HG02840 (cell line): ENCODE measurements around the gene BCAS3.

Experiments used
- ATAC-seq: cut with Tn5 transposase; IDR thresholded peaks from one replicate; pipeline ENCODE4 v1.9.1; 2021; ENCODE audit warnings: mild to moderate bottlenecking, moderate library complexity, moderate number of reproducible peaks; ENCODE audit not compliant: unreplicated experiment, low FRiP score

Gene BCAS3

DNA sequence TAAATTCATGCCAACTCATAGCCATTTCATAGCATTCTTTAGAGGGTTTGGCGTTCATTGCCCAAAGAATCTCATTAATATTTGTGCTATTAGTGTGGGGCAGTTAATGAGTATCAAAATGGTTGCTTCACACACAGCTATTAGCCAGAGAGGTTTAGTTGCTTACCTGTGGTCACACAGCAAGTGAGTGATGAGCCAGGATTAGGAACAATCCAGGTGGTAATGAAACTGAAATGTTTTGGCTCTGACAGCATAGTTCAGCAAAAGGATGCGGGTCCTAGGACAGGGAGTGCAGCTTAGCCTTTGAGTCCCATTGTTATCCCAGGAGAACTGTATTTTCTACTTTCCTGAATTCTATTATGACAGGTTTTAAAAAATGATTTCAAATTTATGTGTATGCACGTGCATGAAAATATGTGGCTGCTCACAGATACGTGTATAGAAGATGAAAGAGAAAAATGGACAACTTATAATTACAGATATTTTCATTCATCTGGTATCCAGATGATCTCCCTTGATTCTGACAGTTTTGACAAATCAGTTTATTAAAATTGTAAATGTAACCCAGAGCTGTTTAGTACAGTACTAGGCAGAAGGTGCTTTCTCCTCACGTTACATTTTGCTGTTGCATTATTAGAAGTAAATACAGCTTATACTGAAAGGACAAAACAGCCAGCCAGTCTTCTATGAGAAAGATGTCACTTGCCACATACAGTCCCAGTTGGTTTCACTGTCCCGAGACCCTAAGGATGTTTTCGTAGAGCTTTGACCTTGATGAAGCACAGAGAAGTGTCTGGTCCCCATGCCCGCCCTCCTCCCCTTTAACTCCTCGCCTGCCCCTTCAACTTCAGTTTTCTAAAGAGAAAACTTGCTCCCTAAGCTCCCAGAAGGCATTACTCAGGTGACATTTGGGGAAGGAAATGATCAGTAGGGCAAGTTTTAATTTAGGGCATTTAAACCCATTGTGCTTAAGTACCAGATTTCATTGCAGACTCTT is 622.2 kb downstream of the BCAS3 start:
- ATAC-seq, result no peak

DNA sequence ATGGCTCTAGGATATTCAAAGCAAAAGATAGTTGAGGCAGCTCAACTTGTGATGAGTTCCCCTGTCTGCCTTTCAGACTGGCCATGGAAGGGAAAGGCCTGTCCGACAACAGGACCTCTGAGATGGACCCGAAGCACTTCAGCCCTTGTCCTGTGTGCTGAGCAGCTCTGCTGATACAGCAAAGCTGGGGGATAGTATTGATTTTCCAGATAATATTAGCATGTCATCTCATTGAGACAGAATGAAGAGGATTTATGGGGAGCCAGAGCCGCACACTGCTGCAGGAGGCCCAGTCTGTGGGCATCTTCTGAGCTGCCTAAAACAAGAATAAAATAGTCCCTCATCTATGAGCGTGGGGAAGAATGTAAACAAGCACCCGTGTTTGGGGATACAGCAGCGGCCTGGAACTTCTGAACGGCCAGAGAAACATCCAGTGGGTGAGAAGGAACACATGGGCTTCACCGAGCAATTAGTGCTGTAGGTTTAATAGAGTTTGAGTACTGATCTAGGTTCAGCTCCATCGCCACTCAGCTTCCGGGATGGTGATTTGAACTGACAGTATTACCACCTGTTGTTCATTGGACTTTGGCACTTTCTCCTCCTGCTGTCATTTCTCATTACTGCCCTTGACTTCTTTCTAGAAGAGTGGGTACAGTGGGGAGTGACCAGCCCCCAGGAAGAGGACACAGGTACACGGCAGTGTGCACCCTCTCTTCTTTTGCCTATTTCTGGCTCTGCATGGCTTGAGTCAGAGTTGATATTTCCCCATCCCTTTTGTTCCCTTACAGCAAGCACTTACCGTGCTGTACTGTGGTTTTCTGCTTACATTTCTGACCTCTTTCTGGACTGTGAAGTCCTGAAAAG is 625.5 kb downstream of the BCAS3 start:
- ATAC-seq, result no peak

DNA sequence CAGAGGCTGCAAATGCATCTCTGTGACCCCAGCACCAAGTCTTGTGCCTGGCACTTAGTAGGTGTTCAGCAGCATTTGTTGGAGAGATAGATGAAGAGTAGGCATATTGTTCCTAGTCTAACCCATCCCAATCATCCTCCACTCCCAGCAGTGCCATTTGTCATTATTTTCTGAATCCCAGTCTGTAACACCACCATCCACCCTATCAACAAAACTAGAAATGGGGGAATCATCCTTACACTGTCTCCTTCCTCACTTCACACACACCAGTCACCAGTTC is 626.1 kb downstream of the BCAS3 start:
- ATAC-seq, result no peak

DNA sequence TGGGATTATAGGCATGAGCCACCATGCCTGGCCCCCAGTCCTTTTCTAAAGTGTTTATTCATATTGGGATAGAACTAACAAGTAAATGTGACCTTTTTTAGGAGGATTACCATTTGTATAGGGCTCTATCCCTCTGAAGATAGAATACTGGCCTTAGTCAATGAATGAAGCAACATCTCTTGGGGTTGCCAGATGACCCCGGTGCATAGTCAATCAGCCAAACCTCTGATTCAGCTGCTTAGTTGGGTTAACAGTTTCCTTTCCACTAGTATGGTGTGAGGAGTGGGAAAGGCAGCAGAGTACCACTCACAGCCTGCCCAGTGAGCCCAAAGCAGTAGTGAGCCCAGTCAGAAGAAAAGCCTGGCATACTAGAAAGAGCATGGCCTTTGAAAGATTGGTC is 627.4 kb downstream of the BCAS3 start:
- no peak for ATAC-seq

DNA sequence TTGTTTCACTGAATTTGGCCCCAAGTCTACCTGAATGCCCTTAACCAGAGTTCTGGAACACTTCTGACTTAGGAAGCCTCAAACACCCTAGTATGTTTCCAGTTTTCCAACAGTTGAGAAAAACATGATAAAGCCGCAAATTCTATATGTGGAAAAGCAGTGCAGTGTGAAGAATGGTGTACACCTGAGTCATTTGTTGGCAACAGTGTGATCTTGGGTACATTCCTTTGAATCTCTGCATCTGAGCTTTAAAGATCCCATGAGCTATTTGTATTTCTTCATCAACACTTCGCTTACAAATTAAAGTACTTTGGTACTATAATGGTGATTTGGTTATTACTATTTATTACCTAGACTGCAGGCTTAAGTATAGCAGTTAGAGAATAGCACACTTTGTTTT is 628.4 kb downstream of the BCAS3 start:
- ATAC-seq, result no peak

DNA sequence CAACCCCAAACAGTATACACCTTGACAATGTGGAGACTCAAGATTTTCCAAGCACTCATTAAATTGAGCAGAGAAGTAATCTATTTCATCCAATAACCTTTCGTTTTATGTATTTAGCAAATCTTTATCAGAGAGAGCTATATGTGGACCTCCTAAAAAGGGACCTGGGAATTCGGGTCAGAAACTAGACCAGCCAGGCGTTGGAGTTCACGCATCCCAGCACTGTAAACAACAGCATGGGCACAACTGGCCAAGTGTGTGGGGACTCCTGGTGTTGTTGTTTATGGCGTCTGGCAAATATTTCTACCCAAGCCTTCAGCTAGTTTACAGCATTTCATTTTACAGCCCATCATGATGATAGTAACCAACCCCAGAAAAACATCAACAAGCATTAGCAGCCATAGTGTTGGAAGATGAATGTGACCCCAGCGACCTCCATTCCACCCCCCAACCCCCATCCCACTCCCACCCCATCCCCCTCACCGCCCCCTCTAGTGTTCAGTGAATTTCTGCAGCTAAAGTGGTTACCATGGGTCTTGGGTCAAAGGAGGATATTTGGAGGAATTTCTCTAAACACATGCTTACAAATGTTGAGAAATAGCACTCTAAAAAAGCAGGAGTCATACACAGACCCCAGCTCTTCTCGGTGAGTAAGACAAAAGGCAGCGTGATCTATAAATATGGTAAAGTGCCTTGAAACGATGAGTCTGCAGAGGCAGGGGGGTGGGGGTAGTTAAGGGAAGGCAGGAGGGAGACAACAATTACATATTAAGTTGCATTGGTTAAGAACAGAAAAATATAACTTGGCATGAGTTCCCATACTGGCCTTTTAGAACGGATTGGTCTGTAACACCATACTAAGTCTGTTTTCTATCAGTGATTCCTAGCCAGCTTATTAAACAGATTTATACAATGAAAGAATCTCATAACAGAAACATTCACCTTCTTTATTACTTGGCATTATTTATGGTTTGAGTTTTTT is 630.5 kb downstream of the BCAS3 start:
- ATAC-seq, result no peak

DNA sequence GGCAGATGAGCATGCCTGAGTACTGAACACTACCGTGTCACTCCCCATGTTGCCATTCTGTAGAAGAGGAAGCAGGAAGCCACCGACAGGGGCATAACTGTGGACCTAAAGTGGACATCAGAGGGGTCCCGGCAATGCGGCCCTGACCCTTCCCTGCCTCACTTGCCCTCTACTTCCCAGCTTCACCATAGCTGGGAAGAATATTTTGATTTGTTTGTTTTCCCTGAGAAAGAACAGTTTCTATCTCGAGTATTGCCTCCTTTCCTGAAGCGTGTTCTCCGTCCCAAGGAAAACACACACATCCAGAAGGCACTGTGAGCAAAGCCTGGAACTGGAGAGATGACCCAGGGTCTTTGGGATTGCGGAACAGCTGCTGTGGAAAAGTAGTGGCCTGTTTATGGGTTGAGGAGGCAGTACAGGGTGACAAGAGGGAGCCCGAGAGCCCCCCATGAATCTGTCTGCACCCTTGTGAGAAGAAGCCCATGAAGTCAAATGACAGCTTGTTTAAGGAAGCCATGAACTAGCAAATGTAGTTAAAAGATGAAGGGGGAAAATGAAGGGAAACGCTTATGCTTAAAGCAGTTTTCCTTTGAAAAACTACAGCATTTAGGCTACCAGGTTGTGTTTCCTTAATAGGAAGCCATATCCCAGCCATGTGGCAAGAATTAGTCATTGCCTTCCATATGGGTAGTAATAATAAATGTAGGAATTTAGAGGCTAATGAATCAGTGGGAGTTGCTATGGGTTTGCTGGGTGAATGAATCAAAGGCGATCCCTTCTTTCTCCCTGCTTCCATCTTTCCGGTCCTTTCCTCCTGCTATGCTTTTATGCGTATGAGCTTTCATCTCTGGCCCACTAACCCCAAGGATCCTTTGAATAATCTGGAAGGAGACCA is 632.0 kb downstream of the BCAS3 start:
- ATAC-seq, result no peak

DNA sequence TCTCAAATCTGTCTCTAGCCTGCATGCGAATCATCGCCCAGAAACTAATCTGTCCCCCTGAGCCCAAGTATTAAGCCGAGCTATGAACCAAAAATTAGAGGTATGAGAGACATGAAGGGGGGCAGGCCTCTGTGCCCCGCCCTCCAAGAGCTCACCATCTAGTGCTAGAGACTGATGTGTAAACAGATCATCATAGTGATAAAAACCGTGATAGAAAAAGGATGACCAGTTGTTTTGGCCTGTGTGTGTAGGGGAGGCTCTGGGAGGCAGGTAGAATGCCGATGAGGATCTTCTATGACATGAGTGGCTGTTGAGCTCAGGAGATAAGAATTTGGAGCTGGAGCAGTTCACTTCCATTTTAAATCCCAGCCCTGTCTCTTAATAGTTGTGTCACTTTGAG is 632.9 kb downstream of the BCAS3 start:
- ATAC-seq, result no peak

DNA sequence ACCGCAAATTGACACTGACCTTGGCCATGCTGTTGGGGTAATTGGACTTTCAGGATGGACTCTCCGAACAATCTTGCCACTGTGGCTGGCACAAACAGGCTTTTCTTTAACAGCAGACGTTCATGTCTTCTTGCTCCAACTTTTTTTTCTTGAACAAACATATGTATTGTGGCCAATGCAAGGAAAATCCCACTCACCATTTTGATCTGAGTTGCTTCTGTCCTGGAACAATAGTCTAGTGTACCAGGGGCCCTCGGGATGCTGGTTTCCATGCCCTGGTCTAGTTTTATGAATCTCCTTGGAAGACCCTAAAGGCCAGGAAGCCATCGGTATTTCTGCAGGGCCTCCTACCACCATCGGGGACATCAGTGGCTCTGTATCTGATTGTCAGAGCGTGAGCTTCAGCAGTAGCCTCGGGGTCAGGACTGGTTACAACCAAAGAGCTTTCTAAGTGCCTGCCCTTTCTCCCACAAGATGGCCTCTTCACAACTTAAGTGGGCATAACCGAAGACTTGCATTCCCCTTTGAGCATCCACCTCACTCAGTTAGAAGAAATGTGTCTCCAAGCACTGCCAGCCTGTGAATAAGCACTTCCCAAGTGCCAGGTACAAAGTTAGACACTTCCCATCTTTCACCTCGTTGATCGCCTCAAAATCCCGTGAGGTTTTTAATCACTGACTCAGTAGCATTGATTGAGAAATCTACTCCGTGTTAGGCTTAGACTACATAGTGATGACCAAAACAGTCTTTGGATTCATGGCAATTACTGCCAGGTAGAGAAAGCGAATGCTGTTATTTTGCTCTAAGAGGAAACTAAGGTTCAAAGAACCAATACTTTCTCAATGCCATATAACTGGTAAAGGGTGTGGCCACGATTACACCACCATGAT is 635.0 kb downstream of the BCAS3 start:
- no peak for ATAC-seq

DNA sequence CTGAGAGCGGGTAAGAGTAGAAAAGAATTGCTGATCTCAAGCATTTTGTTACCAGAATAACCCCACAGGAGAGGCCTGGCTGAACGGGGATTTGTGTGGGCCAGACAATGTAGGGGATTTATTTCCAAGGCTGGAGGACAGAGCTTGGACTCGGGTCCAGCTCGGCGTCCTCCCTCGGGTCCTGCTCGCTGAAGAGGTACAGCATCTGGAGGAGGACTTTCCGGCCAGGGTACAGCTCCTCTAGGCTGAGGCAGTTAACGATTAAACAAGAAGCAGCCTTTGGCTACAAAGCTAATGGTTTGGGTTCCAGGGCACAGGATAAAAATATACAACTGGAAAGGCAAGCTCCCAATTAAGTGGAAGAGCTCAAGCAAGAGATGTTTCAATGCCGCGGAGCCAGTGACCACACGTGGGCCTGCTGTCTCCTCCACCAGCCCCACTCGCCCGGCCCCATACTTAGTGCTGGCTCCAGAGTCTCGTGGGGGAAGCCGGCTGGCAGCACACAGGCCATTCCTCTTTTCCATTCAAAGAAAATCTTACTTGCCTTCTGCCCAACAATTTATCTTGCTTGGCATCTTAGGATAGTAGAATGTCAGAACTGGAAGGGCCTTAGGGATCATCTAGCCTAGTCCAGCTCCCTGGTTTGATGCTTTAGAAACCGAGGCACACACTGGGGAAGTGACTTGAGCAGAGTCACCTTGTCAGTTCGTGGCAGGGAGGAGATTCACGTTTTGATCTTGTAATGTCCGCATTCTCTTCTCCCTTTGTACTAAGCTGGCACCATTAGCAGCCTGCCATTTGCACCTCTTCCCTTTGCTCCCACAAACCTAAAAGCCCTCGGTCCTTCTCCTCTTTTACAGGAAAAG is 636.0 kb downstream of the BCAS3 start:
- no peak for ATAC-seq

DNA sequence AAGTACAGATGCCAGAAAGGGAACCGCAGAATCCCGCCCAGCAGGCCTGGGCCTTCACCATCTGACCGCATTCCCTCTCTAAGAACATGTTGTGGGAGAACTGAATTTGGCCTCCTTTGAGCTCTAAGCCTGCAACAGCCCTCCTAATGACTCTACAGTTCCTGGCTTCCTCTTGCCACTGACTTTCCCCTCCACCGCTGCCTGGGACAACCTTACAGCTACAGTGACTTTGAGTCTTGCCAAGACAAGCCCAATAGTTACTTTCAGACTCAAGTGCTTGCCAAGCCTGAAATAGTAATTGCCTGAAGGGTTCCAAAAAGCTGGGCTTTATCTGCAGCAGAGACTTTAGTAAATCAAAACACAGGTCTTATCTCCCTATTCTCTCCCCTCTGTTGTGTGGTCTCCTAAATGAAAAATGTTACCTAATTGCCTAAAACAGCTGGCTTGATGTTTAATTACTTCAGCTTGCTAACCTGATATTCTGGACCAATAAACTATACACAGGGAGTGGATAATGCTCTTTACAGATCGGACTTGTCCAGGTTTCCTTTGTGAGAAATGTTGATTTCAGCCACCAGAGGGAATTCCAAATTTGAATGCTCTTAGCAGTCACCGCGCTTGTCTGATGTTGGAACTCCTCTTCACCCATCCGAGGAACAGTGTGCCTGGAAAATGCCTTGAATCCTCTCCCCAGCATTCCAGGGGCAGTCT is 636.9 kb downstream of the BCAS3 start:
- ATAC-seq, result no peak

DNA sequence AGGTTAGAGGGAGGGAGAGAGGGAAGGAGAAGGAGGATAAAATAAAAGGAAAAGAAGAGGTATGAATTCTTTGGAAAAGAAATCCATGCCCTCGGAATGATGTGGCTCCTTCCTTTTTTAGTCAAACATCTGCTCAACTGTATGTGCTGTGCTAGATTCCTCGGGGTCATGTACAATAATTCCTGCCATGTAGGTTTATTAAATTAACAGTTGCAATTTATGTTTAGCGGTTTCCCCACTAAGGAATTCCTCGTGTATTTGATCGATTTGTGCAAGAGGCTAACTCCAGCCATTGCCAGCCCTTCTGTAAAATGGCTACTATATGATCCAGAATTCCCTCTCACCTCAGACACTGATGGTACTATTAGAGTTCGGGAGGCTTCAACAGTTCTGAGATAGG is 639.0 kb downstream of the BCAS3 start:
- ATAC-seq, result no peak

DNA sequence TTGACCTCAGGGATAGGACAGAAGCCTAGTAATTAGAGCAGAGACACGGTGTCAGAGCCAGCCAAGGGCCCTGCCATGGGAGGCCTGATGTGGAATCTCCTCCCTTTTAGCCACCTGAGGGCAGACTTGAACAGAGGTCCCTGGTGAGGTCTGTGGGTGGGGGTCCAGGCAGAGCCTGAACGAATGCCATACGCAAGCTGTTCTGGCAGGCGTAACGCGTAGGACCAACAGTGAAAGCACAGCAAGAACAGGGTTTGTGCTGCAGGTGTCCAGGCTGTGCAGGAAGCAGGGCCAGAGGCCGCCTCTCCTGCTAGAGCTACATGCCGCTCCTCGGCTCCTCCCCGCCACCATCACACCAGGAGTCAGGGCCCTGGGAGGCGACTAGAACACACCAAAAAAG is 640.1 kb downstream of the BCAS3 start:
- no peak for ATAC-seq

DNA sequence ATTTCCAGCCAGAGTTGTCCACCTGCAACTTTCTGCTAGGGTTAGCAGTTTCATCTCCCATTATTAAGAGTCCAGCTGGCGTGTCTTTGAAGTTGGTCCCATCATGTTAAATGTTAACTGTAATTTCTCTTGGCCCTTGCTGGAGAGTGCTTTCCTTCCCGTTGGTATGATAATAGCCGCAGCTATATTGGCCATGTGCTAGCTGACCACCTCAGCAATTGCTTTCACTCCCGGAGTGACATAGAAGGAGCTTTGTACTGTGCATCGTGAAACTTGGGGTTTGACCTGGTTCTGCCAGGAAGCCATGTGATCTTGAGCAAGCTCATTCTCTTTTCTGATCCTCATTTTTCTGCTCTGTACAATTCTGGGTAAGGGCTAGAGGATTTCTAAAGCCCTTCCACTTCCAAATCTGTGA is 641.0 kb downstream of the BCAS3 start:
- ATAC-seq, result no peak

DNA sequence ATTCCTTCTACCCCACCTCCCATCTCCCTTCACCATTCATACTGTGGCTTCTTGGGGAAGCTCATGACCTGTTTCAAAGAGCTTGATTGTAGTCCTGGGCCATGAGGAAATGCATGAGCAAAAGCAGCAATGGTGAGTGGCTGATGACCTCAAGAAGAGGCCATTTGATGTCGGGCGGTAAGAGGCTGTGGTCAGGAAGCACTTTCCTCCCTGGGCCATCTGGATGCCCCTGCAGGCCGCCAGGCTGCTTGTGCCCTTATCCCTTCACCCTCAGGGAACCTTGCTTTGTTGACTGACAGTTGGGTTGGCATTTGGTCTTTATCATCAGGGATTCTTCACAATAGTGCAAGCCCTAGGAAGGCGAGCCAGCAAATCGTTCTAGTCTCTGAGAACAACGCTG is 643.7 kb downstream of the BCAS3 start:
- ATAC-seq, result no peak

DNA sequence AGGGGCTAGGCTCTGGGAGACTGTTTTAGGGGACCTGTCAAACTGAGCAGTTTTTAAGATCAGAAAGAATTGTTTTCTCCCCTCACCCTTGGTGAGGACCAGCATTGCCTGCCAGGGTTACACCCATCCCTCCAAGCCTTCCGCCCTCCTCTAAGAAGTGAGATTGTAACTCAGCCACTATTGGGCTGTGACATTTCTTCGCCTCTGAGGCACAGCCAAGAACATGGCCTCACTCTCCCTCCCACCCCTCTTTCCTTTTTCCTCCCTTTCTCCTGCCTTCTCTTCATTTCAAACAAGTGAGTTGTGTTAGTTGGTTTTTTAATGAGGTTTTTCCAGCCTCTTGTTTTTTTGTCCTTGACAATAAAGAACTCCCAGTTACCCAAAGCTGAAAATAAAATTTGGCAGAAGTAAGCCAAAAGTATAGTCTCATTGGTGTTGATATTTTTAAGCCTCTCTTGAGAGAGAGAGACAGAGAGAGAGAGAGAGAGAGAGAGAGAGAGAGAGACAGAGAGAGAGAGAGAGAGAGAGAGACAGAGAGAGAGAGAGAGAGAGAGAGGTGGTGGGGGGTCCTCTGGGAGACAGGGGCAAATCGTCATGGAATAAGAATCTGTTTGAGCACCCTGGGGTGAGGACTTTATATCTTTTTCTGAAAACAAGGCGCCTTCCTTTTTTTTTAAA is 644.8 kb downstream of the BCAS3 start:
- no peak for ATAC-seq
